HEK293T (cell line): ENCODE results near the gene CHL1.

ENCODE experiments used
- CTCF ChIA-PET: fragments of 350-600 bp; formaldehyde crosslinking; extraction: SDS; loops from one replicate; lab custom pipeline; 2021; ENCODE audit warnings: antibody characterized with exemption, inconsistent platforms; lab: Yijun Ruan, JAX
- POLR2A ChIA-PET: fragments of 350-600 bp; formaldehyde crosslinking; extraction: SDS; loops from one replicate; lab custom pipeline; 2020; ENCODE audit warnings: antibody characterized with exemption, inconsistent platforms; lab: Yijun Ruan, JAX
- DNase-seq: peaks from one replicate; pipeline ENCODE4 v3.0.0; 2012; ENCODE audit warnings: mixed read lengths; ENCODE audit errors: extremely low spot score
- ARNT ChIP-seq: fragments of 450-650 bp; IDR thresholded peaks from 2 replicates; pipeline ENCODE4 v1.6.1; 2017; ENCODE audit warnings: mild to moderate bottlenecking
- BHLHE40 ChIP-seq: fragments of 450-650 bp; IDR thresholded peaks from 2 replicates; pipeline ENCODE4 v1.6.1; 2016; ENCODE audit warnings: mild to moderate bottlenecking, moderate library complexity, borderline replicate concordance
- CTBP1 ChIP-seq: fragments of 450-650 bp; IDR thresholded peaks from 2 replicates; pipeline ENCODE4 v1.6.1; 2016; ENCODE audit warnings: borderline replicate concordance
- ELF4 ChIP-seq: fragments of 450-650 bp; IDR thresholded peaks from 2 replicates; pipeline ENCODE4 v1.6.1; 2017; ENCODE audit warnings: antibody characterized with exemption
- FOXA1 ChIP-seq: fragments of 450-650 bp; IDR thresholded peaks from 2 replicates; pipeline ENCODE4 v1.6.1; 2016; ENCODE audit warnings: mild to moderate bottlenecking
- FOXK2 ChIP-seq: fragments of 450-650 bp; IDR thresholded peaks from 2 replicates; pipeline ENCODE4 v1.6.1; 2016; ENCODE audit warnings: mild to moderate bottlenecking
- FOXM1 ChIP-seq: fragments of 450-650 bp; IDR thresholded peaks from 2 replicates; pipeline ENCODE4 v1.6.1; 2017; ENCODE audit warnings: mild to moderate bottlenecking, borderline replicate concordance
- HDGF ChIP-seq: fragments of 450-650 bp; IDR thresholded peaks from 2 replicates; pipeline ENCODE4 v1.6.1; 2017; ENCODE audit warnings: antibody characterized with exemption, borderline replicate concordance
- L3MBTL2 ChIP-seq: fragments of 450-650 bp; conservative IDR thresholded peaks from 2 replicates; pipeline ENCODE4 v1.6.1; 2016; ENCODE audit warnings: mild to moderate bottlenecking
- LEF1 ChIP-seq: fragments of 450-650 bp; IDR thresholded peaks from 2 replicates; pipeline ENCODE4 v1.6.1; 2017; ENCODE audit warnings: mild to moderate bottlenecking, borderline replicate concordance
- NFRKB ChIP-seq: fragments of 450-650 bp; IDR thresholded peaks from 2 replicates; pipeline ENCODE4 v1.6.1; 2016; ENCODE audit warnings: mild to moderate bottlenecking, moderate library complexity
- SP1 ChIP-seq: fragments of 450-650 bp; IDR thresholded peaks from 2 replicates; pipeline ENCODE4 v1.6.1; 2017
- SUZ12 ChIP-seq: fragments of 450-650 bp; IDR thresholded peaks from 2 replicates; pipeline ENCODE4 v1.6.1; 2016; ENCODE audit warnings: mild to moderate bottlenecking
- TARDBP ChIP-seq: fragments of 450-650 bp; IDR thresholded peaks from 2 replicates; pipeline ENCODE4 v1.6.1; 2016
- ZNF384 ChIP-seq: fragments of 450-650 bp; IDR thresholded peaks from 2 replicates; pipeline ENCODE4 v1.6.1; 2016
- TF ChIP-seq, protein P1 (sequence below): fragments of 450-650 bp; IDR thresholded peaks from 2 replicates; pipeline ENCODE4 v1.6.1; 2016

Gene CHL1

DNA sequence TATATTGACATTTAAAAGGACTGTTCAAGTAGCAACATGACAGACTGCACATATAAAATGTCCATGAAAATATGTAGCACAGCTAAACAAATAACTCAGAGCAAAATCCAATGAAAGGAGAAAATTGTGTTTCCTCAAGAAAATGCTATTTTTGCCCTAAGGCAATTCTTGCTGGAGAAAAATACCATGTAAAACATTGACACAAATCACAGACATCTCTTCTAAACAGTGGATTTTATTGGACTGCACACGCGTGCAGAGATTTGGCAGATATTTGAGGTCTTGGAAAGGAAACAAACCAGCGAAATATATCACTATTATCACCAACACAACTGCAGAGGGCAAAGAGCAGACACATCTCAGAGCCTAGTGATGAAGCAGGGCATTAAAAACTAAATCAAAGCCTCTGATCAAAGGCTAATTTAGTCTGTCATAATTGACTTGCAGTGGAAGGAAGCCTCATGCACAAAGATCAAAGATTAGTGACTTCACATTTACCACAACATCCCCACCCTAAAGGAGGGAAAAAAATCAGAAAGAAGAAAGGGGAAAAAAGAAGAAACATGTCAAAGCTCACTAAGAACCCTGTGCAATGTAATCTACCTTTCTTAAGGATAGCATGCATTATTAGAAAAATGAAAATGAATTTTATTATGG is 52.4 kb downstream of the CHL1 start:
- DNase-seq: no peak

DNA sequence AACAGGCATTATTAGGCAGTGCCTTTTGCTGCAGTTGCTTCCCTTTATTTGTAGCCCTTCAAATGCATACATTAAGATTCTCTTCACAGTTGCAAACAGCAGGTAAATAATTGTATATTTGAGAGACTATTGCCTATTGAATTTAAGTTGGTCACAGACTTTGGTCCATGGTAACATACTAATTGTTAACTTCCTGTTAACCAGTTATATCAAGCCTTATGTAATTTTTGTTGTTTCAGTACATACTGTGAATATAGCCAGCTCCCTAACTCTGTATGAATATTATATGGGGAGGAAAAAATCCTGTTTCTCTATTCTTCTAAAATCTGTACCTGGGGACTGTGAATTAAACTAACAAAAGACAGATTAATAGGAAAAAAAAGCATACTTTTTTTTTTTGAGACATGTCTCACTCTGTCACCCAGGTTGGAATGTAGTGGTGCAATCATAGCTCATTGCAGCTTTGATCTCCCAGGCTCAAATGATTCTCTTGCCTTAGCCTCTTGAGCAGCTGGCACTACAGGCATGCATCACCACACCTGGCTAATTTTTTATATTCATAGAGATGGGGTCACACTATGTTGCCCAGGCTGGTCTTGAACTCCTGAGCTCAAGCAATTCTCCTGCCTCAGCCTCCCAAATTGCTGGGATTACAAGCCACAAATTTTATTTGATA is 53.2 kb downstream of the CHL1 start:
- DNase-seq: no peak
- POLR2A ChIA-PET: no interaction called here
- TF ChIP-seq ELF4 (no peak), SUZ12 (no peak), SP1 (no peak), FOXK2 (no peak), HDGF (no peak), TARDBP (no peak), ARNT (no peak), L3MBTL2 (no peak), LEF1 (no peak), NFRKB (no peak), FOXM1 (no peak)
- TF ChIP-seq, protein P1, sequence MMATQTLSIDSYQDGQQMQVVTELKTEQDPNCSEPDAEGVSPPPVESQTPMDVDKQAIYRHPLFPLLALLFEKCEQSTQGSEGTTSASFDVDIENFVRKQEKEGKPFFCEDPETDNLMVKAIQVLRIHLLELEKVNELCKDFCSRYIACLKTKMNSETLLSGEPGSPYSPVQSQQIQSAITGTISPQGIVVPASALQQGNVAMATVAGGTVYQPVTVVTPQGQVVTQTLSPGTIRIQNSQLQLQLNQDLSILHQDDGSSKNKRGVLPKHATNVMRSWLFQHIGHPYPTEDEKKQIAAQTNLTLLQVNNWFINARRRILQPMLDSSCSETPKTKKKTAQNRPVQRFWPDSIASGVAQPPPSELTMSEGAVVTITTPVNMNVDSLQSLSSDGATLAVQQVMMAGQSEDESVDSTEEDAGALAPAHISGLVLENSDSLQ: no peak
- CTCF ChIA-PET: no interaction called here

More for the DNA sequence above, 52.4 kb downstream of the CHL1 start:
- no peak for TF ChIP-seq BHLHE40
- TF ChIP-seq SUZ12: no peak
- no peak for TF ChIP-seq FOXK2
- TF ChIP-seq SP1: no peak
- TF ChIP-seq, protein P1: no peak
- no peak for TF ChIP-seq ZNF384
- no peak for TF ChIP-seq HDGF
- no peak for TF ChIP-seq ELF4
- no peak for TF ChIP-seq CTBP1
- TF ChIP-seq NFRKB: no peak
- no peak for TF ChIP-seq LEF1
- POLR2A ChIA-PET: no interaction called here
- CTCF ChIA-PET: no interaction called here

DNA sequence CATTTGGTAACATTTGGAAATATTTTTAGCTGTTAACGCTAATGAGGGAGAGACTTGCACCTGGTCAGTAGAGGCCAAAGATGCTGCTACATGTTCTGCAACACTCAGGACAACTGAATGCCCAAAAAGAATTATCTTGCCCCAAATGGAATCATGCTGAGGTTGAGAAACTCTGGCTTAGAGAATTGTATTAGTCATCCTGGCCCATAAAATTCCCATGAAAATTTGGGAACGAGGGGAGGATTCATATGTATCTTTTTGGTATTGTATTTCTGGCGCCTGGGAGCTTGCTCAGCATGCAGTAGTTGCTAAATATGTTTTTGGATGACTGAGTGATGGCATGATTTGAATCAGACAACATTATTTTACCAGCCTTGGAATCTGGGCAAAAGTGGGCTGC is 59.9 kb downstream of the CHL1 start:
- ChIA-PET CTCF (no interaction called here), POLR2A (no interaction called here)
- TF ChIP-seq LEF1 (no peak), SP1 (no peak), TARDBP (no peak), BHLHE40 (no peak), ARNT (no peak), CTBP1 (no peak), NFRKB (no peak), SUZ12 (no peak), FOXK2 (no peak)
- TF ChIP-seq, protein P1: no peak
- DNase-seq: no peak

DNA sequence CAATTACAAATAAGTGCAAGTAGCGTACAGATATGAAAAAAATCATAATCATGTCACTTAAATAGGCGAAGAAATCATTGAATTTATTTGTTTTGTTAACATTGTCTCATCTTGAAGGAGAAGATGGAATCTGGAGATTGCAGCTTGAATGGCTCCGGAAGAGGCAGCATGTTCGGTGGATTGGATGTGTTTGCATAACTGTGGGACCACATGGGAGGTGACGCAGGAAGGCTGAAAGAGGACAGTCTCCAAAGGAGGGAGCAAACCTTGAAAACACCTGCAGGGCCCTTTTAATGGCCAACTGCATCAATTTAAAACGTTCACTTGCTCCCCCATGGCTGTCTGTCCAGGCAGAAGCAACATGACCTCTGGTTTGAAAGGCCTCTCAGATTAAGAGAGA is 61.3 kb downstream of the CHL1 start:
- no peak for DNase-seq
- TF ChIP-seq CTBP1 (no peak), ELF4 (no peak), ZNF384 (no peak), FOXA1 (no peak), BHLHE40 (no peak), SUZ12 (no peak), TARDBP (no peak), FOXK2 (no peak), ARNT (no peak), L3MBTL2 (no peak), NFRKB (no peak), LEF1 (no peak)
- TF ChIP-seq, protein P1: no peak
- CTCF ChIA-PET: no interaction called here
- POLR2A ChIA-PET: no interaction called here

DNA sequence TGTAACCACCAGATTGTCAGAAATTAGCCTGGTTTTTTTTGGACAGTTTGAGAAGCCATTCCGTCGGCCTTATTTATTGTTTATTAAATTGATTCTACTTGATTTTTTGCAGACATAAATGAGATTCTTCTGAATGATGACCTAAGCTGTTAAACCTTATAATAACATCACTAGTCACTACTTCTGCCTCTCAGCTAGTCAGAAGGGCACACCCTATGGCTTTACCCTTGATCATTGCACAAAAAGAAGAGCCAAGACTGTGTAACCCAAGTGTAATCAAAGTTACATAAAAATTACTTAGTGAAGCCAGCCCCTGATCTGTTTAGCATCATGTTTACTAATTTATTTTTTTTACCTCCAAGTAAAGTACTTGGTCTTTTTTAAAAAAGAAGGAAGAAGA is 64.3 kb downstream of the CHL1 start:
- POLR2A ChIA-PET: no interaction called here
- CTCF ChIA-PET: no interaction called here
- no peak for DNase-seq
- TF ChIP-seq LEF1: no peak
- no peak for TF ChIP-seq NFRKB
- TF ChIP-seq TARDBP: no peak
- TF ChIP-seq FOXM1: no peak
- TF ChIP-seq CTBP1: no peak
- no peak for TF ChIP-seq BHLHE40
- no peak for TF ChIP-seq SP1
- no peak for TF ChIP-seq ARNT
- TF ChIP-seq ELF4: no peak
- TF ChIP-seq, protein P1: no peak
- no peak for TF ChIP-seq ZNF384
- TF ChIP-seq FOXA1: no peak
- no peak for TF ChIP-seq HDGF
- no peak for TF ChIP-seq FOXK2
- no peak for TF ChIP-seq L3MBTL2
- TF ChIP-seq SUZ12: no peak
